DLD1 (cell line): ENCODE measurements around the gene DCC.

Experiments
- in situ Hi-C: cut with HindIII; loops from 2 replicates; pipeline ENCODE4 v1.10.0; 2017; ENCODE audit warnings: low sequenced_read_pairs

DCC gene

DNA sequence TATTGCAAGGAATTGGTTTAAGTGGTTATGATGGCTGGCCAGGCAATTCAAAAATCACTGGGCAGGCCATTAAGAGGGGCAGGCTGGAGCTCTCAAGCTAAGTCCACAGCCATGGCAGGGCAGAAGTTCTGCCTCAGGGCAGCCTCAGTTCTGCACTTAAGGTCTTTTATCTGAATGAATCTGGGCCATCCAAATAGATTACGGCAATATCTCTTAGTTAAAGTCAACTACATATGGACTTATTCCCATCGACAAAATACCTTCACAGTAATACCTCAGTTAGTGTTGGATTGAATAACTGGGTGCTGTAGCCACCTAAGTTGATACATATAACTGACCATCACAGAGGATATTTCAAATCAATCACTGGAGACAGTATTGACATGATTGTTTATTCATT lies 979.6 kb downstream of the DCC start:
- in situ Hi-C loops = no loop called here

DNA sequence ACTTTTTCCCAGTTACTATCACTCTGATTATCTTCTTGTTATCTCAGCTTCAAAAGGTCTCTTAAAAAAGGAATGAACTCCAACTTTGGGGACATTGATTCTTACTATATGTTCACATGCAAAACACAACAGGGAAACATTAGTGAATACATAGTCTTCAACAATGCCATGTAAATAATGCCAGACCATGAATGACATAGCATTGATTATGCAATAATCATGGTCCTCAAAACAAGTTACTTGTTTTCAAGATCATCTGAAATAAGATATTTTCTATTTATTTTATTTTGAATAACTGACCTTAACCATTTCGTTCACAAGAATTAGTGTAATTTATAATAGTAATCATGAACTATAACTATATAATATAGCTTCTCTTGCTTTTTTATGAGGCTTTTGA lies 982.2 kb downstream of the DCC start:
- in situ Hi-C loops = no loop called here

DNA sequence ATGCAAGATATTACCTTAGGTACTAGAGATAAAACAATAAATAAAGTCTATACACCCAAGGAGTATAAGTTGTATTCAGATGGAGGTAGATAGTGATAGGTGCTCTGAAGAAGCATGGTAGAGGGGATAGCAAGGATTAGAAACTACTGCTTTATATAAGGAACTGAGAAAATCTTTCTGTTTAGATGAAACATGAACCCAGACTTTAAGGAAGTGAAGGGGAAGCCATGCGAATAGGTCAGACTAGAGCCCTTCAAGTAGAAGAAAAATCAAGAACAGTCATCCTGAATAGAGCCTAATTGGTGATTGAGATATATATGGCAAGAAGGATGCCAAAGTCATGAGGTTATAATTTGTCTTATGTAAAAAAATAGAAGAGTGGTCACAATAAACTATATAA lies 984.4 kb downstream of the DCC start:
- in situ Hi-C loops = no loop called here

DNA sequence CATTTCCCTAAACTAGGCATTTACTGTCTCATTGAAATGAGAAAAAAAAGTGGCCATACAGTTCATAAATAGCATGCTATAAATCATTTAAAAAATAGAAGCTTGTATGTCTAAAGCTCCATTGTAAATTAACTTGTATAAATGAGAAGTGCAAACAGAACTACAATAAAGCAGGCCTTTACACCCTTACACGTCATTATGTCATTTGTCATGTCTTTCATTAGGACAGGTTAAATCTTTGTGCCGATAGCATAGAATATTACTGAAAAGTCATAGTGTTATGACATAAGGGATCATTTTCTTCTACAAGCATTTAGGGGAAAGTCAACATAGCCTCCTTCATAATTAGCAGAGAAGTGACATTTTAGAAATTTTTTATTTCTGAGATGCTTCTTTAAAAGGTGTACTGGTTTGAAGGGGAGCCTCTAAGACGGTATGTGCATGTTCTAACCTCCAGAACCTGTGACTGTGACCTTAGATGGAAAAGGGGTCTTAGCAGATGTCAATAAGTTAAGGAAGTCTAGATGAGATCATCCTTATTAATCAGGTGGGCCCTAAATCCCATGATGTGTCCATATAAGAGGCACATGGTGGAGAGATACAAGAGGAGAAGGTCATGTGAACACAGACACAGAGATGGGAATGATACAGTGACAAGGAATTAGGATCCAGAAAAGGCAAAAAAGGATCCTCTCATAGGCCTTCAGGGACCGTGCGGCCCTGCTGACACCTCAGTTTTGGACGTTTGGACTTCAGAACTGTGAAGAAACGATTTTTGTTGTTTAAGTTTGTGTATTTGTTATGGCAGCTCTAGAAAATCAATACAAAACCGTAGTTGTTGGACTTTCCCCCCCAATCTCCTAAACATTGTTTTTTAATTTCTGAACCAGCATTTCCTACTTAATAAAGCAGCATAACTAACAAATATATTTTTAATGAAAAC lies 1020.8 kb downstream of the DCC start:
- in situ Hi-C loops = no loop called here

DNA sequence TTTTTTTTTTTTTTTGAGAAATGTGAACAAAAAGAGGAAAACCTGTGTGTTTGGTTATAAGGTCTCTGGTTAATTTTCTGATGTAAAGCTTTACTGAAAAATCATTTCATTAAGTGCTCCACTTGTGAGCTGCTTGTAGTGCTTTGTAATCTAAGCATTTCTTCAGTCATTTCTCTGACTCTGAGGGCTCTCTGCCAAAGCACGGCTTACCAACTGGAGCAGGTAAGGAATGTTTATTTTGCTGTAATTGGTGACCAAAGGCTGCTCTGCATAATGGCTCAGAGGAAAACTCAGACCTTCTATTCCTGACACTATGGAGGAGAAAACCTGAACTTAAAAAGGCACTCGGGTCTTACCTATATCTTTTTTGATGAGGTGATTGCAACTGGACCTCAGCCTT lies 1035.6 kb downstream of the DCC start:
- in situ Hi-C loops = no loop called here

DNA sequence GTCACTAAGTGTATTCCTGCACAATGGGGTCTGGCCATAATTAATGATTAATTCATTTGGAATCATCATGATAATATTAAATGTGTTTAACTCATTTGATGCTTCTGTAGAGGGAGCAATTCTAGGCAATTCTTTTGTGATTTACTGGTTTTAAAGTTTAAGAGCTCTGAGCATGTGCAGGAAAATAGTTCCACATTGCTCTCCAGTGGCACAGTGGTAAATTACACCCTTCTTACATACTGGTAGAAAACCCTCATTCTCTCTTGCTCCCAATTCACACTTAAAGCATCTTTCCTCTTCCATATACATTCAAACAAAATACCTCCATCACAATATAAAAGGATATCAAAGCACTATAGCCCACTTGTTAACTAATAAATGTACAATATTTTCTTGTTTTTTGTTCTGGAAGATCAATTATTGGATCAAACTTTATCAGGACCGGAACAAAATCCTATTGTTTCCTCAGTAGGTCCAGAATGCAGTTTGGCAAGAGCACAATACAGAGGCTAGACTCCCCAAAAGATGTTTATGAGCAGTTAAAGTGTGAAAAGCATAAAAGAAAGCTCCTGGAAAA lies 1040.2 kb downstream of the DCC start:
- in situ Hi-C loops = no loop called here

DNA sequence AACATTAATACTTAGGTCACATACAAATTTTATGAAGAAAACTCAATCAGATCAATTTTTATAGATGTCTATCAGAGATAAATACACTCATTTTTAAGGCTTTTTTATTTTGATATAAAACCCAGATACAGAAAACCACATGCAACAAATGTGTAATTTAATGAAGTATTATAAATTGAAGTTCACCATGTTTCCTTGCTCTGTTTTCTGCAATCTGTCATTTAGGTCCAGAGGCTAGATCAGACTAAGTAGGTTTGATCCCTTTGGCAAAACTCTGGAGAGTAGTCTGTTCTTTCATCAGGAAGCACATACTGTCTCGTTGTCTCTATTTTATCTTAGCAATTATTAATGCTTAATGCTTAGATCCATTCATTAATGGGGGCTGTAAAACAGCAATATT lies 1042.9 kb downstream of the DCC start:
- in situ Hi-C loops = no loop called here

DNA sequence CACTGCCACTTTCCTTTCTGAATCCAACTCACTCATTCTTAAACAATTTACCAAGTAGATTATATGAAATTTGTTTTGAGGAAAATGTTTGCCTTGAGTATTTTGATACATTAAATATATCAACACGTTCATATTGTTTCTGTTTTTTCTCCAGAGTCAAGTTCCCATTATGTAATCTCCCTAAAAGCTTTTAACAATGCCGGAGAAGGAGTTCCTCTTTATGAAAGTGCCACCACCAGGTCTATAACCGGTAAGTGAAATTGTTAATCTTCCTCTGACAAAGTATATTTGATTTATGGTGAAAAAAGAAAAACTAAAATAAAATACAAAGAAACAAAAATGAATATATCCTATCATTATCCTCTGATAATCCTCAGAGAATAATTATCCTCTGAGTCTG lies 1045.9 kb downstream of the DCC start:
- in situ Hi-C loops = no loop called here

DNA sequence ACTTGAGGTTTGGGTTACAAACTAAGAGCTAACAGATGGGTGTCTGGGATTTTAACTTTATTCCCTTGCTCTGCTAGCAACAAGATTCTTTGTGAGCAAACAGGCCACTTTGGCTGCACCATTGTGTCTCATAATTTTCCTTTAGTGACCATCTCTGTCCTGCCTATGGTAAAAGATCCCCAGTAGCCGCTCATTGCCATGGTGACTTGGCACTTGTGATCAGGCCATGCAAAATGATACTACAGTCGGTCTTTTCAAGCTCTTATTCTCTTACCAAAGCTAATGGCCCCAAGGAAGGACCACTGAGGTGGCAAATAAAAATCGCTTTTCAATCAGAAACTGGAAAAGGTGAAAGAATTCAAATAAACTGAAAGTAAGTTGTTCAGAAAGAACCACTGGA lies 1047.6 kb downstream of the DCC start:
- in situ Hi-C loops = no loop called here

DNA sequence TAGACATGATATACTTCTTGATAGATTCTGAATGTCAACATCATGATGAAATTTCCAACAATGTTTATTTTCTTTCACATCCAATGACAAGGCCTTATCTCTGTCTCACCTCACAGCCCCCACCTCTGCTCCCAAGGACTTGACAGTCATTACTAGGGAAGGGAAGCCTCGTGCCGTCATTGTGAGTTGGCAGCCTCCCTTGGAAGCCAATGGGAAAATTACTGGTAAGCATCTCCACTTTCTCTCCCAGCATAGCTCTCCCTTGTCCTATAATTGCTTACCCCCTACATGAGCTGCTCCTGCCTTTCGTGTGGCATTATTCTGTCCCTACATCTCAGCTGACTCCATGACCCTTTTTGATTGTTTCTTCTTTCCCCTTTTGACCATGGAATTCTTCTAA lies 1062.7 kb downstream of the DCC start:
- in situ Hi-C loops = no loop called here

DNA sequence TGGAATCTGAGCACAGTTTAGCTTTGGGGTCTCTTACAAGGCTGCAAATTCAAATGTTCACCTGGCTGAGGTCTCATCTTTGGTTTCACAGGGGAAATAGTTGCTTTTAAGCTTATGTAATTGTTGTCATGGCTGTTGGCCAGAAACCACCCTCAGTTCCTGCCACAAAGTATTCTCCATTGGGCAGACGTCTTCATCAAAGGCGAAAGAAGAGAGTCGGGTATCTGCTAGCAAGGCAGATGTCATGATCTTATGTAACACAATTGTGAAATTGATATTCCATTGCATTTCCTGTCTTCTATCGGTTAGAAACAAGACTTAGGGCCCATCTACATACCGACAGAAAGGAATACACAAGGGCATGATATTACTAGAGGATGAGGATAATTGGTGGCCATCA lies 1068.3 kb downstream of the DCC start:
- in situ Hi-C loops = no loop called here

DNA sequence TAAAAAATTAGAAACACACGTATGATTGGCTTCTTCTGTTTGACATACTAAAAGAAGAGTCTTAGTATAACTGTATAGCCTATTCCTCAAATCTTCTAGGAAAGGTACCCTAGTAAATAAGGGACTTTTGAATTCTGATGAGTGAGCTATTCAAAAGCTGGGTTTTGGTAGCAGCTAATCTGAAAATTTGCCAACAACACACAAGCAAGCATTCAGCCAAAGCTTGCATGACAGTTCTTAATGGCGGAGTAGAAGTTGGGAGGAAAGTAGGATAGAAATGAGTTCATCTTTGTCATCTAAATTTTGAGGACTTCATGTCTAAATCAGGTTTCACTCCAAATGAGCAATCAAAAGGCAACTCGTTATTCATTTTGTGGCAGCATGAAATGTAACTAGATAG lies 1071.5 kb downstream of the DCC start:
- in situ Hi-C loops = no loop called here

DNA sequence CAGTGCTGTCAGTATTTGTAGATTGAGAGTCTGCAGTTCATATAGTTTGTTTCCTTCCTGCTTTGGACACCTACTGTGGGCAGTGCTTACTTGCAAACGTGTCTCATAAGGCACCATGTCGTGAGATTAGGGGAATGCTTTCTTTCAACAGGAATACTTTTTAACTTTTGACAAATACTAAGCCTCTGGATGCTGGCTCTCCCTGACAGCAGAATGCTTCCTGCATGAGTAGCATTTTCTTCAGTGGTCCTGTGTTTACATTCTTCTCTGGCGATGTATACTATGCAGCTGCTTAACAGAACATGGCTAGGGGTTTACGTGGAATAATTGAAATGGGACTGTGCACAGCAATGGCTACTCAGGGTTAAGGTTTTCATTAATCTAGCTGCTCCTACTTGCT lies 1077.0 kb downstream of the DCC start:
- in situ Hi-C loops = no loop called here

DNA sequence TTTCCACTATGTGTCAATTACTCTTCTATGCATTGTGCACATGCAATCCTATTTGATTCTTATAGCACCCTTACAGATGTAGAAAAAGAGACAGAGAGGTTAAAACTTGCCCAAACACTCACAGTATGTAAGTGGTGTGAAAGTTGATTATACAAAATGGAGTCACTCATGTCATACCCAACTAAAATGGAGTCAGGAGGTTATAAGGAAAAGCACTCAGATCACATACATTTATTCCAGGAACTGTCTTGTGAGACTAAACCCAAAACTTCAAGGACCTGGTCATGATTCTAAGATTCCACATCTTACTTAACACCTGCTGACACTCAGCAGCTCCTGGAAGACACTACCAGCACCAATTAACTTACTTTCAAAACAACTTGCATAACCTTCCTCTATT lies 1081.9 kb downstream of the DCC start:
- in situ Hi-C loops = no loop called here

DNA sequence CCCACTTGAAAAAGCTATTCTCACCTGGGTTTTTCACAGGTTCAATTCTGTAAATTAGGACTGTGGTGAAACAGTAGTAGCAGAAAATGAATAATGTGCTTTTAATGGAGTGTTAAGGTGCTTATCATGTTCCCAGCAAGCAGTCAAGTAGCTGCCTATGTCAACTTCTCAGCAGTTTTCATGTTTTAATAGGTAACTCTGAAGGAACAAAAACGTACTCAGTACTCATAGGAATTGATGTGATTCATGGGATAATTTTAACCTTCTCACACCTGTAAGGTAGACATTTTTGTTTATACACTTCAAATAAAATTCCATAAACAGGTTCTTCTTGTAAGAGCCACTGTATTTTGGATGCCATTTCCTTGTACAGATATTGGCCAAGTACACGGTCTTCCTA lies 1082.9 kb downstream of the DCC start:
- in situ Hi-C loops = no loop called here

DNA sequence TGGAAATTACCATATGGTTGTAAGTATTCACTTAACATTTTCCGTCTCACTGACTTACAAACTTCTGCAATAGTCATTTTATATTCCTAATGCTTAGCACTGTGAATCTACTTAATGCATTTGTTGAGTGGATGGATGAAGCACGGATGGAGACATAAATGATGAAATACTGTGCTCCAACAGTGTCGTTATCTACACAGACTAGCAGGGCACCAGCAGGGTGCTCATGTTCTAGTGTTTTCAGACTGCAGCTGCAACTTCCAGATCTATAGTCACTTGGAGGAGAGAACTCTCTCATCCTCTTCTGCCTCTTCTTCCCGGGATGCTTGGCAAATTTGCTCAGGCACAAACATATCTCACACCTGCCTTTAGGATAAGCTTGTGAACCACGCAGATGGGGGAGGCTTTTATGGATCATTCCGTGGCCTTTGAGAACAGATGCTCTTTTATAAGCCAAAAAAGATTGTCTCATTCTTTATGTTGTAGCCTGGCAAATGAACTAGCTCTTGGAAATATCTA lies 1086.7 kb downstream of the DCC start:
- in situ Hi-C loops = no loop called here

DNA sequence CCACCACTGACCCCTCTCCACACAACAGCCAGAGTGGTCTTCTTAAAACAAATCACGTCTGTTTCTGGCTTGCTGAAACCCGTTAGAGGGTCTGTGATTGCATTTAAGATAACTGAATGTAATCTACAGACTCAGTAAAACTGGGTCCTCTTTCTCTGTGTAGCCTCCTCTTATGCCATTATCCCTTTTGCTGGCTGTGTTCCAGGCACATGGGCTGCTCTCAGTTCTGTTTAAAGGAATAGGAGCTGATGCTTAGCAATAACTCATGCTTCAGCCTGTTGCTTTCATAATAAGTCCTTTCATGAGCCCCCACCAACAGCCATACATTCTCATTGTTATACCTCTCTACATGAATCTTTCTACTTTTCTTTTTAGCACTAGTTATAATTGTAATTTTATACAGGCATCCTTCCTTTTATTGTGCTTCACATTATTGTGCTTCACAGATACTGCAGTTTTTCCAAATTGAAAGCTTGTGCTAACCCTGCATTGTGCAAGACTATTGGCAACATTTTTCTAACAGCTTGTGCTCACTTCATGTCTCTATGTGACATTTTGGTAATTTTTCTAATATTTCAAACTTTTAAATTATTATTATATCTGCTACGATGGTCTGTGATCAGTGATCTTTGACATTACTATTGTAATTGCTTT lies 1101.9 kb downstream of the DCC start:
- in situ Hi-C loops = no loop called here

DNA sequence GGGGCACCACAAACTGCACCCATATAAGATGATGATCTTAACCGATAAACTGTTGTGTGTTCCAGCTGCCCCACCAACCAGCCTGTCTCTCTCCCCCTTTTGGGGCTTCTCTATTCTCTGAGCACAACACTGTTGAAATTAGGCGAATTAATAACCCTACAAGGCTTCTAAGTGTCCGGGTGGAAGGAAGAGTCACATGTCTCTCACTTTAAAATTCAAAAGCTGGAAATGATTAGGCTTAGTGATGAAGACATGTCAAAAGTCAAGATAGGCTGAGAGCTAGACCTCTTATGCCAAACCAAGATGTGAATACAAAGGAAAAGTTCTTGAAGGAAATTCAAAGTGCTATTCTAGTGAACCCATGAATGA lies 1102.4 kb downstream of the DCC start:
- in situ Hi-C loops = no loop called here

DNA sequence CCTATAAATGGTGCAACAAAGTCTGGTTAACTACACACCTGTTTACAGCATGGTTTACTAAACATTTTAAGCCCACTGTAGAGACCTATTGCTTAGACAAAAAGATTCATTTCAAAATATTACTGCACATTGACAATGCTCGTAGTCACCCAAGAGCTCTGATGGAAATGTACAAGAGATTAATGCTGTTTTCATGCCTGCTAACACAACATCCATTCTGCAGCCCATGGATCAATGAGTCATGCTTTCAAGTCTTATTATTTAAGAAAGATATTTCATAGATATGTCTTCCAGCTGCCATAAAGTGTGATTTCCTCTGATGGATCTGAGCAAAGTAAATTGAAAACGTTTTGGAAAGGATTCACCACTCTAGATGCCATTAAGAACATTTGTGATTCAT lies 1103.3 kb downstream of the DCC start:
- in situ Hi-C loops = no loop called here

DNA sequence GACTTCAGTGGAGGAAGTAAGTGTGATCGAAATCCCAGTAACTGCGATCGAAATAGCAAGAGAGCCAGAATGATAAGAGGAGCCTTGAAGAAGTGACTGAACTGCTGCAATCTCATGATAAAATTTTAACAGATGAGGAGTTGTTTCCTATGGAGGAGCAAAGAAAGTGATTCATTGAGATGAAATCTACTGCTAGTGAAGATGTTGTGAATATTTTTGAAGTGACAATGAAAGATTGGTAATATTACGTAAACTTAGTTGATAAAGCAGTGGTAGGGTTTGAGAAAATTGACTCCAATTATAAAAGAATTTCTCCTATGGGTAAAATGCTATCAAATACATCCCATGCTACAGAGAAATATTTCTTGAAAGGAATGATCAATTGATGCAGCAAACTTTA lies 1103.8 kb downstream of the DCC start:
- in situ Hi-C loops = no loop called here

DNA sequence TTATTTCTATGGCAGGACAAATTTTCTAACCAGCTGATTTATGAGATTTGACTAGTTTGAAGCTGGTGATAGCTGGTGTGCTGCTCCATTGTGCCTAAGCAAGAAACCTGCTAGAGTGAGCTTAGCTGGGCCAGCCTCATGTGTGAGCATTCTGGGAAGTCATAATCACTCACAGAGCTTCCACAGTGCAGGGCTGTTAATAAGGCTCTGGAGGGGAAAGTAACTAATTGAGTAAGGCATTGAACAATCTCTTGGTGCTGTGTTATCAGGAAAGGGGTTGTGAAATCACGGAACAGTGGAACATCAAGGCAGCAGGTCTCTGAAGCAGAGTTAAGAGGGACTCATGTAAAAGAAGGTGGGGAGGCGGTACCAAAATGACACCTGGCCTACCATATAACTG lies 1111.9 kb downstream of the DCC start:
- in situ Hi-C loops = no loop called here

DNA sequence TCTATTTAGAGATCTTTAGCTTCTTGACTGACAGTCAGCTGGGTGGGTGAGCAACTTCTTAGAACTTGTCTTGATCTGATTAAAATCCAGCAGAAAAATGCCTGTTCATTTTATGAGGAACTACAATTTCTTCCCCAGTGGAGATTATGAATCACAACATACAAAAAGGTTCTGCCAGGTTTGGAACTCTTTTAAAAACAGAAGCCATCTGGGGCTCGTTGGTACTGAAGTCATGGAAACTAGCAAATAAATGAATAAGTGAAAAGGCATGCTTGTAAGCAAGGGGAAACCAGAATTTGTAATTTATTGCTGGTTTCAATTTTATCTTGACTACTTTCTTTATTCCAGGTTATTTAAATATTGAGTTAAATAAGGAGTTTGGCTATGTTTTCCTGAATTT lies 1117.1 kb downstream of the DCC start:
- in situ Hi-C loops = no loop called here
